IPS-18a (cell line): ENCODE results near the gene KCTD11.
"Not testable (repeated sequence)": the region's sequence is repeated elsewhere in the genome, so short reads cannot be mapped to it uniquely, and the experiment has no call there.

Experiments used
- H3K27ac ChIP-seq: one replicate; pipeline ENCODE4 v1.5.1; 2013; ENCODE audit warnings: low read length
- H3K27me3 ChIP-seq: one replicate; pipeline ENCODE4 v1.6.1; 2013; ENCODE audit warnings: mild to moderate bottlenecking, low read length; ENCODE audit not compliant: control insufficient read depth, insufficient read depth
- H3K36me3 ChIP-seq: one replicate; pipeline ENCODE4 v1.6.1; 2013; ENCODE audit warnings: low read depth, low read length; ENCODE audit not compliant: control insufficient read depth
- H3K4me1 ChIP-seq: one replicate; pipeline ENCODE4 v1.6.1; 2013; ENCODE audit warnings: low read depth, low read length; ENCODE audit not compliant: control insufficient read depth
- H3K4me3 ChIP-seq: one replicate; pipeline ENCODE4 v1.5.1; 2013; ENCODE audit warnings: low read length
- H3K9ac ChIP-seq: one replicate; pipeline ENCODE4 v1.6.1; 2013; ENCODE audit warnings: mild to moderate bottlenecking, low read length, moderate library complexity
- H3K9me3 ChIP-seq: one replicate; pipeline ENCODE4 v1.6.1; 2013; ENCODE audit warnings: low read depth, low read length; ENCODE audit not compliant: control insufficient read depth

Gene KCTD11

DNA sequence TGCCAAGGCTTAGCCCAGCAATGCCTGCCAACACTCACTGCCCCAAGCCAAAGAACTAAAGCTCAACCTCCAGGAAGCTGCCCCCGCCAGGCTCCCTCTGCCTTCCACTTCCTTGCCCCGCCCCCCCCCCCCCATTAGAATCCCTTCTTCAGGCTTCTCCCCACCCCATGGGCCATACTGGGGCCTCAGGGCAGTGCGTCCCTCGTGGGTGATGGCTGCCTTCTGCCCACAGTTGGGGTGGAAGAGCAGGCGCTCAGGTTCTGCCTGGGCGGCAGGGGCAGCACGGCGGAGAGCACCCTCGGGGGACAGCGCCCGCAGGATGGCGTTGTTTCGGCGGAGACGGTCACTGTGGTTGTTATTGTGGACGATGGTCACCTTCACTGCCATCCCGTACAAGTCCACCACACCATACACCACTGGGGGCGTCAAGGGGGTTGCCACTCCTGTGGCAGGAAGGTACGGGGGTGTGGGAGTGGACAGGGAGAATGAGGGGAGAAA is 26.9 kb upstream of the KCTD11 start:
- peaks cover 45% of the 10 kb centered on the region for H3K36me3 ChIP-seq

DNA sequence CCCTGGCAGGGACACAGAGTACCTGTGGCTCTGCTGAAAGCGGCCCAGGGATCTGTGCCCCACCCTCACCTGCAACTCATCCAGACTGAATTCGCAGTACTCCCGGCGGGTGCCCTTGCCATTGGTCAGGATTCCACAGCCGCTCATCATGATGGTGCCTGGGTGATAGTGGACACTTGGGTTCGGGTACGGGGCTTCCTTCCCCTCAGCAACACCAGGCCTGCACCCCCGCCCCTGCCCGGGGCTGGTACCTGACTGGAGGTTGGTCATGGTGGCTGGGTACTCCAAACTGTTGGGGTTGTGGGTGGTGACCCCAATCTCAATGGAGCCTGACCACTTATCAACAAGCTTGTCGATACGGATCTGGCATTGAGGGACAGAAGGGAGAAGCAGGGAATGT is 25.8 kb upstream of the KCTD11 start:
- Histone ChIP-seq H3K36me3 (peaks cover 34% of the 10 kb centered on the region), H3K9me3 (no peaks in the 10 kb centered on the region), H3K4me1 (no peaks in the 10 kb centered on the region), H3K4me3 (no peak overlapping the region), H3K9ac (no peak overlapping the region), H3K27ac (no peak overlapping the region), H3K27me3 (no peaks in the 10 kb centered on the region)

More for the DNA sequence above, 26.9 kb upstream of the KCTD11 start:
- no peak overlapping the region for H3K9ac ChIP-seq
- no peak overlapping the region for H3K4me3 ChIP-seq
- H3K27me3 ChIP-seq = no peaks in the 10 kb centered on the region
- no peaks in the 10 kb centered on the region for H3K4me1 ChIP-seq
- H3K27ac ChIP-seq = no peak overlapping the region
- no peaks in the 10 kb centered on the region for H3K9me3 ChIP-seq

DNA sequence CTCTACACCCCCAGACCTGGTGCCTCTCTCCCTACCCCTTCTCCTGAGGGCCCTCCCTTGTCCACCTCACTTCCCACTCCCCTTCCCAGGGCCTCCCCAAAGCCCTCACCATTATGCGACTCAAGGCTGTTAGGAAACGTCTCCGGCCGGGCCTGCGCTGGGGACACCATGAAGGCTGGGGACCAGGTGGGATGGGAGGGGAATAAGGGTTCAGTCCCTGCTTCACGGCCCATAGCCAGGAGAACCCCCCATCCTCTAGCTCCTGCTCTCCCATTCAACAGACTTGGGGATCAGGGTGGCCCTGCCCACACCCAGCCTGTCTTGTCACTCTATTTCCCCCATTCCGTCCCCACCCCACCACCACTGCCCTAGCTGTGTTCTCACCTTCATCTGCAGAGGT is 24.9 kb upstream of the KCTD11 start:
- H3K9ac ChIP-seq = no peak overlapping the region
- no peaks in the 10 kb centered on the region for H3K4me1 ChIP-seq
- H3K27ac ChIP-seq = no peak overlapping the region
- peaks cover 26% of the 10 kb centered on the region for H3K36me3 ChIP-seq
- no peaks in the 10 kb centered on the region for H3K9me3 ChIP-seq
- no peaks in the 10 kb centered on the region for H3K27me3 ChIP-seq
- H3K4me3 ChIP-seq = no peak overlapping the region

DNA sequence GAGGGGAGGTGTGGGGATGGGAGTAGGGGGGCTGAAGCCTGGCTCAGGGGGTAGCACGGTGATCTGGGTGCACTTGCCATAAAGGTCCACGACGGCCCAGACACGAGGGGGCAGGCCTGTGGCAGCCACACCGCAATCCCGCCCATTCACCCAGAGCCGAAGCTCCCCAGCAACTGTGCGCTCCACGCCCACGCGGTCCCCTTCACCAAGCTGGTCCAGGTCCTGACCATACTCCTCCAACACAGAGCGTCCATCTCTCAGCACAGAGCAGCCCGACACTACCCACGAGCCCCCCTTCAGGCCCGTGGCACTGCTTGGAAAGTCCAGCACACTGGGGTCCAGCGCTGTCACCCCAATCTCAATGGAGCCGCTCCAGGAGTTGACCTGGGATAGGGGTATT is 24.5 kb upstream of the KCTD11 start:
- H3K9me3 ChIP-seq = no peaks in the 10 kb centered on the region

DNA sequence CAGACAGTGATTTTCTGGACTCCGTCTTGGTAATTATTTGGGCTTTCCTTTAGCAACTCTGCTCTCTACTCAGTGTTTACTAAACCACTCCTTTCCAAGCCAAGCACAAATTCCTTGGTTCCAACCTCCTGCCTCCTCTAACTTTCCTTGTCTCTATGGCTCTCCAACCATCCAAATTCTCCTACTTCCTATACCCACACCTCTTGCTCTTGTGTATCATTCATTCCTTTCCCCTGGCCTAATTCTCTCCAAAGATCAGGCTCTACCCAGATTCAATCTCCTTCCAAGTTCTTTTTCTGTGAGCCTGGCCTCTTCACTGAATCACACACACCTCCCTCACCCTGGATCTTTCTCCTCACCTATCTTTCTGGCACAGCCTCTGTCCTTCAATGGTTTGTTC is 24.0 kb upstream of the KCTD11 start:
- no peaks in the 10 kb centered on the region for H3K9me3 ChIP-seq
- no peak overlapping the region for H3K9ac ChIP-seq
- peaks cover 17% of the 10 kb centered on the region for H3K36me3 ChIP-seq
- no peaks in the 10 kb centered on the region for H3K27me3 ChIP-seq
- H3K4me1 ChIP-seq = no peaks in the 10 kb centered on the region
- H3K4me3 ChIP-seq = peak overlapping the region; percentile 97
- no peak overlapping the region for H3K27ac ChIP-seq

More for the DNA sequence above, 24.5 kb upstream of the KCTD11 start:
- H3K4me3 ChIP-seq = no peak overlapping the region
- H3K9ac ChIP-seq = no peak overlapping the region
- H3K4me1 ChIP-seq = no peaks in the 10 kb centered on the region
- H3K27ac ChIP-seq = no peak overlapping the region
- no peaks in the 10 kb centered on the region for H3K27me3 ChIP-seq
- peaks cover 22% of the 10 kb centered on the region for H3K36me3 ChIP-seq

DNA sequence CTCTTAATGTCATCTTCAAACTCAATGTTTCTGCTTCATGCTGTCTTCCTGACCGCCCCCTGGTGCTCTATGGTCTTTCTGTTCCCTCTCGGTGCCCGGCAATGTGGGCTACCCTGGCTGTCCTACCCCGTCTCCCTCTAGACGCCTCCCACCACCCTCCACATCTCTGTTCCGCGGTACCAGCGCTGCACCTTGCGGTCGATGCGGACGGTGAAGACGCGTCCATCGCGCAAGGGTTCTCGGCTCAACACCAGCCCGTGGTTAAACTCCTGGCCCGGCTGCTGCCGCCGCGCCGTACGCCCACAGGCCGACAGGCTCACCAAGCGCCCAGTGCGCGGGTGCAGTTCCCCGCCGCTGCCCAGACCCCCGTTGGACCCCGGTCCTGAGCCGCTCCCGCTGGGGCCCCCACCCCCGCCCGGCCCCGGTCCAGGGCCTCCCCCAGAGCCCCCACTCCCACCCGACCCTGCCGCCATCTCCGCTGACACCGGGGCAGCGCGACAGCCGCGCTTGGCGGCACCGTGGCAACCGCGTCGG is 23.1 kb upstream of the KCTD11 start, which contains the start of gene NEURL4:
Gene NEURL4 (minus strand): TSS at position 496 of the 534 bp plus-strand sequence. CDS start 23 bp downstream, at position 473.
- Histone ChIP-seq H3K4me3 (peak within 1 kb of the TSS; percentile 97), H3K36me3 (peaks cover 11% of the 10 kb centered on the region), H3K9me3 (no peaks in the 10 kb centered on the region), H3K9ac (peak within 1 kb of the TSS; percentile 91), H3K4me1 (no peaks in the 10 kb centered on the region), H3K27me3 (no peaks in the 10 kb centered on the region), H3K27ac (peak within 1 kb of the TSS; percentile 96)

DNA sequence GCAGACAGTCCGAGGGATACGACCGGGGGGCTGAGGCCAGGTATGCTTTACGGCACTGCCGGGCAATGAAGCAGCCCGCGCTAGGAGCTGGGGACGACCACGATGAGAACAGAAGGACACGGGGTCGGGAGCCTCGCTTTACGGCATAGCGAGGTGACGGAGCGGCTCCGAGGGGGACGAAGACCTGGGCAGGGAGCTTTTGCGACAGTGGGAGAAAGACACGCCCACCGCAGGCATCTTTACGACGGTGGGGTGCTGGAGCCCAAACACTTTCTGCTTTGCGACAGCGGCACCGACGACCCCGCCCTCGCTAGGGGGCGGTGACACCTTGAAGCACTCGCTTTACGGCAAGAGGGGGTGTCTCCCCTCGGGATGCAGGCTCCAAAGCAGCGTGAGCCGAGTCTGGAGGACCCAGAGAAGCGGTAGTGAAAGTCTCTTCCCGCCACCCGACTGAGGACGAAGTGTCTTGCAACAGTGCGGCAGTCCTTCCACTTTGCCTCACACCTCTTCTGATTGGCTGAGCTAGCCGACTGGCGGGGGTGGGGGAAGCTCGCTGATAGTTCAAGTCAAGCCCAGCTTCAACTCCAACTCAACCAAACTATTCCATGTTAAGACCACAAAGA is 22.5 kb upstream of the KCTD11 start:
- Histone ChIP-seq H3K27me3 (no peaks in the 10 kb centered on the region), H3K4me3 (peak overlapping the region; percentile 97), H3K36me3 (peaks cover 11% of the 10 kb centered on the region), H3K9me3 (no peaks in the 10 kb centered on the region), H3K4me1 (no peaks in the 10 kb centered on the region), H3K9ac (peak overlapping the region; percentile 91), H3K27ac (peak overlapping the region; percentile 96)

DNA sequence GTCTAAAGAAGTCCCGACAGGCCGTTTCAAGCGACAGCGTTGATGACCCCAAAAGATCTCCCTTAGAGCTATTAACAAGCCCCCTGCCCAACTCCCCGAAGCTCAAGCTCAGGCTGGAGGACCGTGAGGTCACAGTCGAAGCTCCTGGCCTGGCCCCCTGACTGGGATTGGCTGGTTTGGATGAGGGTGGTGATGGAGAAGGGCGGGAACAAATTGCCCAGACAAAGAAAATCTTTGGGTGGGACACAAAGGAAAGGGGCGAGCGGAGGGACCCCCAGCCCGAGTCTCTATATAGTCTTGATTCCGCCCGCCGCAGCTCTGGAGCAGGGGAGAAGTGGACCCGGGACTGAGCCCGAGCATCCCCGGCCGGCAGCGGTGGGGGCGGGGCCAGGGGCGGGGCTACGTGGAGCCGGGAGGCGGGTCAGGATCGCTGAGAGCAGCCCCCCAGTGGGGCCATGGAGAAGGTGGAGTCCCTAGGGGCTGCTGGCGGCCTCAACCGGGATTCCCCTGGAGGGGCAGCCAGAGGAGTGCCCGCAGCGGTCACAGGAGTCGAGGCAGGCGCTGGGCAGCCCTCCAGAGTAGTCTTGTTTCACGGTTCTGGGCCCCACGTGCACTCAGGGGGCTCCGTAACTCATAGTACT is 21.8 kb upstream of the KCTD11 start:
- H3K27ac ChIP-seq = peak overlapping the region; percentile 96
- no peaks in the 10 kb centered on the region for H3K27me3 ChIP-seq
- no peaks in the 10 kb centered on the region for H3K9me3 ChIP-seq
- no peaks in the 10 kb centered on the region for H3K4me1 ChIP-seq
- H3K9ac ChIP-seq = peak overlapping the region; percentile 91
- peaks cover 11% of the 10 kb centered on the region for H3K36me3 ChIP-seq
- H3K4me3 ChIP-seq = peak overlapping the region; percentile 97

DNA sequence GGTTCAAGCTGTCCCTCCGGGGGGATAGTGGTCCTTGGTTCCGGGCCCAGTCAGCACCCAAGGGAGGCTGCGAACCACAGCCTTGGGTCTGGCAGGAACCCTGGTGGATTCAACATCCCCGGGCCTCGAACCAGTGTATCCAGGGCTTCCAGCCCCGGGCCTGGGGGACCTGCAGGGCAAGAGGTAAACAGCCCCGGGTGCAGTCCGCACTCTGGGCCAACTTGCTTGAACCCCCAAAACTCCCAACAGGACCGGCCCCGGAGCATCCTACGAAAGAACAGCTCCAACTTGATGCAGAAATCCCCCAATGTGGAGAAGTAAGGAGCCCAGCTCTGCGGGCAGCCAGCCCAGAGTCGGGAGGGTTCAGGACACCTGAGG is 21.3 kb upstream of the KCTD11 start:
- Histone ChIP-seq H3K4me3 (peak overlapping the region; percentile 97), H3K9ac (peak overlapping the region; percentile 91), H3K36me3 (peaks cover 9% of the 10 kb centered on the region), H3K9me3 (no peaks in the 10 kb centered on the region), H3K27ac (peak overlapping the region; percentile 18), H3K4me1 (no peaks in the 10 kb centered on the region), H3K27me3 (no peaks in the 10 kb centered on the region)

DNA sequence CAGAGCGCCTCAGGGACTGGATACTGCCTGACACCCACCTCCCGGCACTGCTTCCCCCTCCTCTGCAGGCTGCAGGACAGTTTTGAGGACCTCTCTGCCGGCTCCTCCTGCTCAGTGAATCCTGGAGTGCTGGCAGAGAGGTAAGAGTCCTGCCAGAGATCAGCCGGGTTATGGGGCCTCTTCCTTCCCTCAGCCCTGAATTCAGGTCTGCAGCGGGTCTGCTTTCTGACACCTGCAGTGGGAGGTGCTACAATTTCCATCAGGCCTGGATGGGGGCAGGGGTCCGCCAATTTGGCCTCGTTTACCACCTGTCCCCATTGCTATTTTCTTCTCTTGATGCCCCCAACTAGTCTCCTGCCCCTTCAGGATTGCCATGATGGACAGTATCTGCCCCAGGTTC is 19.9 kb upstream of the KCTD11 start:
- H3K9me3 ChIP-seq = no peaks in the 10 kb centered on the region
- H3K9ac ChIP-seq = no peak overlapping the region
- H3K27ac ChIP-seq = no peak overlapping the region
- no peaks in the 10 kb centered on the region for H3K36me3 ChIP-seq
- peaks cover 11% of the 10 kb centered on the region for H3K4me1 ChIP-seq
- H3K27me3 ChIP-seq = no peaks in the 10 kb centered on the region
- H3K4me3 ChIP-seq = no peak overlapping the region

DNA sequence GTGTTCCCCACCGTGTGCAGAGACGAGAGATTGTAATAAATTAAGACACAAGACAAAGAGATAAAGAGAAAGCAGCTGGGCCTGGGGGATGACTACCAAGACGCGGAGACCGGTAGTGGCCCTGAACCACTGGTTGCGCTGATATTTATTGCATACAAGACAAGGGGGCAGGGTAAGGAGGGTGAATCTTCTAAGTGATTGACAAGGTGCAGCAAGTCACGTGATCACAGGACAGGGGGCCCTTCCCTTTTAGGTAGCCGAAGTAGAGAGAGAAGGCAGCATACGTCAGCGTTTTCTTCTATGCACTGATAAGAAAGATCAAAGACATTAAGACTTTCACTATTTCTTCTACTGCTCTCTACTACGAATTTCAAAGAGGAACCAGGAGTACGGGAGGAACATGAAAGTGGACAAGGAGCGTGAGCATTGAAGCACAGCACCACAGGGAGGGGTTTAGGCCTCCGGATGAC is 19.3 kb upstream of the KCTD11 start:
- H3K4me3 ChIP-seq, H3K9me3 ChIP-seq, H3K27me3 ChIP-seq, H3K27ac ChIP-seq, H3K36me3 ChIP-seq, H3K9ac ChIP-seq: not testable (repeated sequence)
- peaks cover 13% of the 10 kb centered on the region for H3K4me1 ChIP-seq
